Forelimb muscle (tissue), 1 donor: ENCODE results near the gene ULBP2. TPM values are rescaled to one million over a fixed set of nuclear protein-coding genes. Genes with fewer than 3 reads are reported as not detected.
"Not testable (repeated sequence)": the region's sequence is repeated elsewhere in the genome, so short reads cannot be mapped to it uniquely, and the experiment has no call there.

ENCODE experiments used
- DNase-seq: peaks from one replicate; pipeline ENCODE4 v3.0.0-alpha.2; 2013; ENCODE audit warnings: low read depth
- polyA plus RNA-seq: library from polyadenylated mRNA; unstranded; fragments of 120-200 nt; gene quantifications from one replicate; pipeline ENCODE4 v1.2.1, GENCODE V29; 2013; ENCODE audit not compliant: insufficient read length

ULBP2 gene
- polyA plus RNA-seq, 1 donor = 0.61 TPM

GRCh38 chr6:149967999-149968398, 26.2 kb downstream of the ULBP2 start:
- DNase-seq = not testable (repeated sequence)

GRCh38 chr6:149968909-149969308, 27.1 kb downstream of the ULBP2 start:
- DNase-seq = not testable (repeated sequence)

- no peak for DNase-seq
Observed at GRCh38 chr6:149969635-149970034, 27.8 kb downstream of the ULBP2 start.

- DNase-seq = not testable (repeated sequence)
Observed at GRCh38 chr6:149974394-149974793, 32.6 kb downstream of the ULBP2 start.

- no peak for DNase-seq
Observed at GRCh38 chr6:149974825-149975224, 33.0 kb downstream of the ULBP2 start.

GRCh38 chr6:149975400-149975799, 33.6 kb downstream of the ULBP2 start:
- DNase-seq = no peak

- DNase-seq = no peak
Observed at GRCh38 chr6:149977221-149977620, 35.4 kb downstream of the ULBP2 start.

- DNase-seq = no peak
Observed at GRCh38 chr6:149978610-149979009, 36.8 kb downstream of the ULBP2 start.

- no peak for DNase-seq
Observed at GRCh38 chr6:149979293-149979692, 37.5 kb downstream of the ULBP2 start.

GRCh38 chr6:149983145-149983544, 41.3 kb downstream of the ULBP2 start:
- DNase-seq = no peak

GRCh38 chr6:149984773-149985172, 43.0 kb downstream of the ULBP2 start:
- DNase-seq = no peak

- DNase-seq = no peak
Observed at GRCh38 chr6:149985481-149985937, 43.7 kb downstream of the ULBP2 start.

- no peak for DNase-seq
Observed at GRCh38 chr6:149987602-149988107, 45.8 kb downstream of the ULBP2 start.

GRCh38 chr6:149988550-149989346, 46.9 kb downstream of the ULBP2 start:
- no peak for DNase-seq

- no peak for DNase-seq
Observed at GRCh38 chr6:149990212-149990660, 48.4 kb downstream of the ULBP2 start.

GRCh38 chr6:149990661-149991471, 49.1 kb downstream of the ULBP2 start:
- no peak for DNase-seq

- not testable (repeated sequence) for DNase-seq
Observed at GRCh38 chr6:149991472-149991795, 49.6 kb downstream of the ULBP2 start.

GRCh38 chr6:149991838-149992237, 50.0 kb downstream of the ULBP2 start:
- no peak for DNase-seq

- no peak for DNase-seq
Observed at GRCh38 chr6:149995235-149995750, 53.5 kb downstream of the ULBP2 start.

- DNase-seq = no peak
Observed at GRCh38 chr6:149995971-149996370, 54.2 kb downstream of the ULBP2 start.
